ENCODE results near the gene HELZ. TPM values are rescaled to one million over a fixed set of nuclear protein-coding genes. Genes with fewer than 3 reads are reported as not detected.

Gene HELZ
- total RNA-seq, 2 donors from 2014 or later, result 38.7 to 99.4 TPM

DNA sequence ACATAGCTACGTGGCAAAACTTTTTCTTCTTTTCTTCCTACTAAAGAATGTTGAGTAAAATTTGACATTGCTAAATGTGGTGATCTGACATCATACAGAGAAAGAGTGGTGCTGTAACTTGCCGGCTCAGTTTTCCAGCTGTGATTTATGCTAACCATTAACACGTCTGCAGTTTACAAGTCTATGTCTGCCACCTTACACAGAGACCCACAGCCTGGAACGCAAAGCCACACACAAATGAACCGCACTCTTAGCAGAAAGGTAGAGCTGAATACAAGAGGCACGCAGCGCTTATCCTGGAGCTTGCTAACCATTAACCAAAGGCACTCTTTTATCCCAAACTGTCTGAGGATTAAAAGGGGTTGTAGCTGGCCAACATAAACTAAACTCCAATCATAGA, 168.7 kb downstream of the HELZ start:
- no peaks in the 10 kb centered on the region for H3K9me3 ChIP-seq
- no peaks in the 10 kb centered on the region for H3K36me3 ChIP-seq
- H3K27ac ChIP-seq, result no peak overlapping the region
- 64% methylated on average over 7 of the region's 7 CpGs for WGBS
- H3K27me3 ChIP-seq (replicated peaks; ENCODE audit: insufficient read depth), result no peaks in the 10 kb centered on the region
- no peak for DNase-seq (ENCODE audit: low spot score)
- TF ChIP-seq POLR2AphosphoS5 (IDR thresholded peaks at IDR 0.05) (no peak), CTCF (IDR thresholded peaks at IDR 0.05) (no peak), POLR2A (IDR thresholded peaks at IDR 0.05) (no peak)
- intact Hi-C loops (cut with DNase I), result no loop called here
- H3K4me1 ChIP-seq (replicated peaks), result no peaks in the 10 kb centered on the region
- H3K4me3 ChIP-seq, result no peak overlapping the region

DNA sequence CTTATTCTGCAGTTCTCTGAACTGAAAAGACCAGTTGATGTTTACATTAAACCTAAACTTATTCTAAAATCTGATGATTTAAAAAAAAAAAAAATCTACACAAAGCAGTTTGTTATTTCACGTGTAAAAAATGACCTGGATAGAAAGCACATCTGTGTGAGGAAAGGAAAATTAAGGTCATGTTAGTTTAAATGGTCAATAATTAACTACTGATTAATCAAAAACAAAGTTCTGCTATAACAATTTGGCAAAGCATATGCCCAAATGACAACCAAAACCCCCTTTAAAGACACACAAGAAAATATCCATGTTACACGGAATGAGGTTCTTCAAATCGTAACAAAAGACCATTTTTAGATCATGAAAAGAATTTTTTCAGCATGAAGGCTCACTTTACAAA, 170.2 kb downstream of the HELZ start:
- Histone ChIP-seq H3K4me3 (no peak overlapping the region), H3K27me3 (replicated peaks; ENCODE audit: insufficient read depth) (no peaks in the 10 kb centered on the region), H3K36me3 (no peaks in the 10 kb centered on the region), H3K4me1 (replicated peaks) (no peaks in the 10 kb centered on the region), H3K27ac (no peak overlapping the region), H3K9me3 (no peaks in the 10 kb centered on the region)
- no peak for DNase-seq (ENCODE audit: low spot score)
- WGBS, result 76% methylated on average over 3 of the region's 3 CpGs
- intact Hi-C loops (cut with DNase I), result no loop called here
- TF ChIP-seq POLR2AphosphoS5 (IDR thresholded peaks at IDR 0.05) (no peak), POLR2A (IDR thresholded peaks at IDR 0.05) (no peak), CTCF (IDR thresholded peaks at IDR 0.05) (no peak)

GRCh38 chr17:67072885-67073284, 172.1 kb downstream of the HELZ start:
- Histone ChIP-seq H3K27ac (no peak overlapping the region), H3K36me3 (no peaks in the 10 kb centered on the region), H3K27me3 (replicated peaks; ENCODE audit: insufficient read depth) (no peaks in the 10 kb centered on the region), H3K9me3 (no peaks in the 10 kb centered on the region), H3K4me3 (no peak overlapping the region), H3K4me1 (replicated peaks) (no peaks in the 10 kb centered on the region)
- DNase-seq (ENCODE audit: low spot score), result no peak
- 93% methylated on average over 3 of the region's 3 CpGs for WGBS
- TF ChIP-seq POLR2A (IDR thresholded peaks at IDR 0.05) (no peak), CTCF (IDR thresholded peaks at IDR 0.05) (no peak), POLR2AphosphoS5 (IDR thresholded peaks at IDR 0.05) (no peak)
- intact Hi-C loops (cut with DNase I), result no loop called here

- Histone ChIP-seq H3K27ac (no peak overlapping the region), H3K4me3 (no peak overlapping the region), H3K27me3 (replicated peaks; ENCODE audit: insufficient read depth) (no peaks in the 10 kb centered on the region), H3K4me1 (replicated peaks) (no peaks in the 10 kb centered on the region), H3K36me3 (no peaks in the 10 kb centered on the region), H3K9me3 (no peaks in the 10 kb centered on the region)
- TF ChIP-seq POLR2A (IDR thresholded peaks at IDR 0.05) (no peak), POLR2AphosphoS5 (IDR thresholded peaks at IDR 0.05) (no peak), CTCF (IDR thresholded peaks at IDR 0.05) (no peak)
- intact Hi-C loops (cut with DNase I), result no loop called here
- DNase-seq (ENCODE audit: low spot score), result no peak
Observed at GRCh38 chr17:67071595-67071994, 173.4 kb downstream of the HELZ start.

DNA sequence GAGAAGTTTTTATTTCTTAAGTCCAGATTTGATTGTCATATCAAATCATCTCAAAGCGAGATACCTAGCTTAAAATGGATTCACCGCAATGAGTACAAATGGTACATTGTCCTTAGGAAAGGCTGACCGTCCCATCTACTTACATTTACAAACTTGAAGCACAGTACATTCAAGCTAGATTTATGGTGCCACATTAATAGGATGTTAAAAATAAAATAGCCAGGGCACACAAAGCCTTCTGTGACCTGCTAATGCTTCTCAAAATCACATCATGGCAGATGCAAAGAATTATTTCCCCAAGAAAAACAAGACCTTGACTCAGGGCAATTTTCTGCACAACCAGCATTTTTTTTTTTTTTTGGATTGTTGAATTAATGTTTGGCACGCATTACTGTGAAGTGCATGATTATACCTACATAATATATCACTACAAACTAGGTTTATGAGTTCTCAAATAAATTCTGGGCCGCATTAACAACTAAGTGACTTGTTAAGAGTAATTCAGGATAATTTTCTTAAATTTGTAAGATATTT, 175.3 kb downstream of the HELZ start:
- H3K4me3 ChIP-seq, result no peak overlapping the region
- no peaks in the 10 kb centered on the region for H3K36me3 ChIP-seq
- H3K27ac ChIP-seq, result no peak overlapping the region
- H3K9me3 ChIP-seq, result no peaks in the 10 kb centered on the region
- TF ChIP-seq POLR2AphosphoS5 (IDR thresholded peaks at IDR 0.05) (no peak), POLR2A (IDR thresholded peaks at IDR 0.05) (no peak), CTCF (IDR thresholded peaks at IDR 0.05) (no peak)
- WGBS, result 61% methylated on average over 5 of the region's 5 CpGs
- intact Hi-C loops (cut with DNase I), result no loop called here
- no peak for DNase-seq (ENCODE audit: low spot score)
- H3K27me3 ChIP-seq (replicated peaks; ENCODE audit: insufficient read depth), result no peaks in the 10 kb centered on the region
- no peaks in the 10 kb centered on the region for H3K4me1 ChIP-seq (replicated peaks)

All from prostate gland (tissue), 2 donors.